Osteocyte (in vitro differentiated cells): Measurements from ENCODE around the gene ZNF394. TPM values are rescaled to one million over a fixed set of nuclear protein-coding genes. Genes with fewer than 3 reads are reported as not detected.

Experiments
- DNase-seq: peaks from one replicate; pipeline ENCODE4 v3.0.0; 2021; ENCODE audit warnings: mixed read lengths; ENCODE audit not compliant: unreplicated experiment; ENCODE audit errors: extremely low spot score
- H3K27ac Mint-ChIP-seq: one replicate; pipeline ENCODE4 v1.8.0; 2021; ENCODE audit warnings: mild to moderate bottlenecking, mixed read lengths; ENCODE audit not compliant: unreplicated experiment
- H3K27me3 Mint-ChIP-seq: one replicate; pipeline ENCODE4 v1.8.0; 2021; ENCODE audit warnings: mixed read lengths; ENCODE audit not compliant: unreplicated experiment
- H3K36me3 Mint-ChIP-seq: one replicate; pipeline ENCODE4 v1.8.0; 2021; ENCODE audit warnings: mixed read lengths; ENCODE audit not compliant: unreplicated experiment
- H3K4me1 Mint-ChIP-seq: one replicate; pipeline ENCODE4 v1.8.0; 2021; ENCODE audit warnings: mixed read lengths; ENCODE audit not compliant: unreplicated experiment
- H3K4me3 Mint-ChIP-seq: one replicate; pipeline ENCODE4 v1.8.0; 2021; ENCODE audit warnings: mild to moderate bottlenecking, moderate library complexity, mixed read lengths; ENCODE audit not compliant: unreplicated experiment
- H3K9me3 Mint-ChIP-seq: one replicate; pipeline ENCODE4 v1.8.0; 2021; ENCODE audit warnings: mixed read lengths; ENCODE audit not compliant: unreplicated experiment
- total RNA-seq: library from RNA; stranded (reverse); gene quantifications from 2 replicates; pipeline ENCODE4 v1.2.1, GENCODE V29; 2021
- TF ChIP-seq, protein P1 (sequence below): fragments of 200-600 bp; sonication (generic); IDR thresholded peaks from 2 replicates; pipeline ENCODE4 v1.5.0; 2021; ENCODE audit warnings: antibody characterized with exemption, mild to moderate bottlenecking, moderate library complexity

The ZNF394 gene
- total RNA-seq, 1 donor from 2014 or later, result 24.4 TPM

DNA sequence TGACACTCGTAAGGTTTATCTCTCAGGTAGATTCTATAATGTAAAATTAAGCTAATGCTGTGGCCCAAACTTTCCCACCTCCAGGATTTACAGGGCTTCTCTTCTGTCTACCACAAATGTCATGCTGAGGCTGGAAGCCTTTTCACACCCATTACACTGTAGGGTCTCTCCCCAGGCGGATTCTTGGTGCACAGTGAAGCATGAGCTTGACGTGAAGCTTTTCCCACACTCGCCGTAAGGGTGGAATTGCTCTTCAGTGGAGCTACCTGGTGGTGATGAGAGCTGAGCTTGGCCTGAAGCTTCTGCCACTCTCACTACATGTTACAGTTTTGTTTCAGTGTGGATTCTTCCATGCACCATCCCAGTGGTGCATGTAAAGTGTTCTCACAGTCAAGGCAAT is 40.5 kb upstream of the ZNF394 start:
- Mint-ChIP-seq H3K36me3 (peaks cover 17% of the 10 kb centered on the region), H3K27ac (no peak overlapping the region), H3K9me3 (peaks cover 28% of the 10 kb centered on the region), H3K4me3 (no peak overlapping the region), H3K4me1 (no peaks in the 10 kb centered on the region), H3K27me3 (no peaks in the 10 kb centered on the region)
- TF ChIP-seq, protein P1, sequence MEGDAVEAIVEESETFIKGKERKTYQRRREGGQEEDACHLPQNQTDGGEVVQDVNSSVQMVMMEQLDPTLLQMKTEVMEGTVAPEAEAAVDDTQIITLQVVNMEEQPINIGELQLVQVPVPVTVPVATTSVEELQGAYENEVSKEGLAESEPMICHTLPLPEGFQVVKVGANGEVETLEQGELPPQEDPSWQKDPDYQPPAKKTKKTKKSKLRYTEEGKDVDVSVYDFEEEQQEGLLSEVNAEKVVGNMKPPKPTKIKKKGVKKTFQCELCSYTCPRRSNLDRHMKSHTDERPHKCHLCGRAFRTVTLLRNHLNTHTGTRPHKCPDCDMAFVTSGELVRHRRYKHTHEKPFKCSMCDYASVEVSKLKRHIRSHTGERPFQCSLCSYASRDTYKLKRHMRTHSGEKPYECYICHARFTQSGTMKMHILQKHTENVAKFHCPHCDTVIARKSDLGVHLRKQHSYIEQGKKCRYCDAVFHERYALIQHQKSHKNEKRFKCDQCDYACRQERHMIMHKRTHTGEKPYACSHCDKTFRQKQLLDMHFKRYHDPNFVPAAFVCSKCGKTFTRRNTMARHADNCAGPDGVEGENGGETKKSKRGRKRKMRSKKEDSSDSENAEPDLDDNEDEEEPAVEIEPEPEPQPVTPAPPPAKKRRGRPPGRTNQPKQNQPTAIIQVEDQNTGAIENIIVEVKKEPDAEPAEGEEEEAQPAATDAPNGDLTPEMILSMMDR, result no peak
- DNase-seq, result no peak

DNA sequence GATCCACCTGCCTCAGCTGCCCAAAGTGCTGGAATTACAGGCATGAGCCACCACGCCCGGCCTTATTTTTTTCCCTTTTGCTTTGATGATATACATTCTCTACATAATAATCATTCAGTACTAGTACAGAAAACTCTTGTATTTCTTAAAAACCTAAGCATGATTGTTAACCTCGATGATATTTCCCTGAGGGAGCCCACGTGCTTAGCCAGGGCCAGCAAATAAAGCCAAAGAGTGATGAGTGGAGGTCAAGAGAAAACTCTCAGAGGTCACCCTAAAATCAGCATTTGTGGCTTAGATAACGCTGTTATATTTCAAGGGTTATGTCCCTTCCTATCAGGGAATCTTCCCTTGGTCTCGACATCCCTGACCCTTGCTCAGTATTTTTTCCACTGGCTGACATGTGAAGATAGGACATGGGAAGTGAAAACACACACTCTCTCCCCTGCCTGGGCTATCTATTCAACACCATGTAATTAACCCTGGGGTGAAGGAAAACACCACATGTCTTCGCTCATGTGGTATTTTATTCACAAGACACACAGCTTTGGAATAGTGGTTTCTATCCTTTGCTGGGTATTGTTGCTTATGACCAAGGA is 39.2 kb upstream of the ZNF394 start:
- H3K4me1 Mint-ChIP-seq, result no peaks in the 10 kb centered on the region
- TF ChIP-seq, protein P1, result no peak
- H3K36me3 Mint-ChIP-seq, result peaks cover 18% of the 10 kb centered on the region
- no peaks in the 10 kb centered on the region for H3K27me3 Mint-ChIP-seq
- no peak overlapping the region for H3K4me3 Mint-ChIP-seq
- DNase-seq, result no peak
- H3K27ac Mint-ChIP-seq, result no peak overlapping the region
- H3K9me3 Mint-ChIP-seq, result peaks cover 28% of the 10 kb centered on the region

DNA sequence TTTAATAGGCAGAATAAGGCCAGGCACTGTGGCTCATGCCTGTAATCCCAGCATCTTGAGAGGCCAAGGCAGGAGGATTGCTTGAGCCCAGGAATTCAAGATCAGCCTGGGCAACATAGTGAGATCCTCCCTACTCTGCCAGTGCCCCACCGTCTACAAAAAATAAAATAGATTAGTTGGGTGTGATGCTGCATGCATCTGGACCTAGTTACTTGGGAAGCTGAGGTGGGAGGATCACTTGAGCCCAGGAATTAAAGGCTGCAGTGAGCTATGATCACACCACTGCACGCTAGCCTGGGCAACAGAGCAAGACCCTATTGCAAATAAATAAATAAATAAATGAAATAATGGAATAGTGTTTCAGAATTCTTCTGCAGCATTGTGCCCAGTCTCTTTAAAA is 35.6 kb upstream of the ZNF394 start:
- Mint-ChIP-seq H3K4me1 (no peaks in the 10 kb centered on the region), H3K4me3 (no peak overlapping the region), H3K27me3 (no peaks in the 10 kb centered on the region), H3K9me3 (peaks cover 44% of the 10 kb centered on the region), H3K36me3 (peaks cover 35% of the 10 kb centered on the region), H3K27ac (no peak overlapping the region)
- TF ChIP-seq, protein P1, result no peak
- DNase-seq, result no peak

DNA sequence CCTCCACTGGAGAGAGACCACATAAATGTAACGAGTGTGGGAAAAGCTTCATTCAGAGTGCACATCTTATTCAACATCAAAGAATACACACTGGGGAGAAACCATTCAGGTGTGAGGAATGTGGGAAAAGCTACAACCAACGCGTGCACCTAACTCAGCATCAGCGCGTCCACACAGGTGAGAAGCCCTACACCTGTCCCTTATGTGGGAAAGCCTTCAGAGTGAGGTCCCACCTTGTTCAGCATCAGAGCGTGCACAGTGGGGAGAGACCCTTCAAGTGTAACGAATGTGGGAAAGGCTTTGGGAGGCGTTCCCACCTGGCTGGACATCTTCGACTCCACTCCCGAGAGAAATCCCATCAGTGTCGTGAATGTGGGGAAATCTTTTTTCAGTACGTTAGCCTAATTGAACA is 31.3 kb upstream of the ZNF394 start:
- DNase-seq, result no peak
- no peaks in the 10 kb centered on the region for H3K27me3 Mint-ChIP-seq
- H3K4me1 Mint-ChIP-seq, result no peaks in the 10 kb centered on the region
- peaks cover 35% of the 10 kb centered on the region for H3K9me3 Mint-ChIP-seq
- TF ChIP-seq, protein P1, result no peak
- no peak overlapping the region for H3K4me3 Mint-ChIP-seq
- no peak overlapping the region for H3K27ac Mint-ChIP-seq
- peaks cover 72% of the 10 kb centered on the region for H3K36me3 Mint-ChIP-seq

DNA sequence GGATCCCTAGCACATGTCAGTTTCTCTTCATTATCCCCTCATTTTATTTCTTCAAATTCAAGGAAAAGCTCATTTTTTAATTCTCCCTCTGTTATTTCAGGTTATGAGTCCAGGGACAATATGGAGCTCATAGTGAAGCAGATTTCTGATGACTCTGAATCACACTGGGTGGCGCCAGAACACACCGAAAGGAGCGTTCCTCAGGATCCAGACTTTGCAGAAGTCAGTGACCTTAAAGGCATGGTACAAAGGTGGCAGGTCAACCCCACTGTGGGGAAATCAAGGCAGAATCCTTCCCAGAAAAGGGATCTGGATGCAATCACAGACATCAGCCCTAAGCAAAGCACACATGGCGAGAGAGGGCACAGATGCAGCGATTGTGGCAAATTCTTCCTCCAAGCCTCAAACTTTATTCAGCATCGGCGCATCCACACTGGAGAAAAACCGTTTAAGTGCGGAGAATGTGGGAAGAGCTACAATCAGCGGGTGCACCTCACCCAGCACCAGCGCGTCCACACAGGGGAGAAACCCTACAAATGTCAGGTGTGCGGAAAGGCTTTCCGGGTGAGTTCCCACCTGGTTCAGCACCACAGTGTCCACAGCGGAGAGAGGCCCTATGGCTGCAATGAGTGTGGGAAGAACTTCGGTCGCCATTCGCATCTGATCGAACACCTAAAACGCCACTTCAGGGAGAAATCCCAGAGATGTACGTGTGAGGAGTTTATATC is 25.8 kb upstream of the ZNF394 start:
- Mint-ChIP-seq H3K27ac (no peak overlapping the region), H3K36me3 (peaks cover 61% of the 10 kb centered on the region), H3K4me1 (no peaks in the 10 kb centered on the region), H3K9me3 (peaks cover 12% of the 10 kb centered on the region), H3K4me3 (no peak overlapping the region), H3K27me3 (no peaks in the 10 kb centered on the region)
- DNase-seq, result no peak
- TF ChIP-seq, protein P1, result peak; percentile 36
